ENCODE results near the gene PCED1B.

The PCED1B gene

GRCh38 chr12:47144769-47145168 lies 65.3 kb downstream of the PCED1B start:
- no peak overlapping the region for H2BK5ac ChIP-seq (ENCODE audit: low read length)
- no peak overlapping the region for H4K8ac ChIP-seq (ENCODE audit: low read depth, low read length)
- WGBS (ENCODE audit: extremely low coverage, insufficient coverage, low lambda C conversion rate) = no CpG with 5 or more reads among the region's 2 CpGs

DNA sequence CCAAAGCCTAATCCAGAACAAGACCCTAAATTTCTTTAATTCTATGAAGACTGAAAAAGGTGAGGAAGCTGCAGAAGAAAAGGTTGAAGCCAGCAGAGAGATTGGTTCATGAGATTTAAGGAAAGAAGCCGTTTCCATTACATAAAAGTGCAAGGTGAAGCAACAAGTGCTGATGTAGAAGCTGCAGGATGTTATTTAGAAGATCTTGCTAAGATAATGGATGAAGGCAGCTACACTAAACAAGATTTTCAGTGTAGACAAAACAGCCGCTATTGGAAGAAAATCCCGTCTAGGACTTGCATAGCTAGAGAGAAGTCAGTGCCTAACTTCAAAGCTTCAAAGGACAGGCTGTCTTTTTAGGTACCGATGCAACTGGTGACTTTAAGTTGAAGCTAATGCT lies 65.8 kb downstream of the PCED1B start:
- WGBS (ENCODE audit: extremely low coverage, insufficient coverage, low lambda C conversion rate) = no CpG with 5 or more reads among the region's 4 CpGs
- no peak overlapping the region for H3K9ac ChIP-seq (ENCODE audit: low read length)
- H3K56ac ChIP-seq (ENCODE audit: low read length) = no peak overlapping the region
- H3K27me3 ChIP-seq (ENCODE audit: insufficient read depth, low read length, poor library complexity) = no peaks in the 10 kb centered on the region
- H3K79me2 ChIP-seq (ENCODE audit: control insufficient read depth, insufficient read depth, low read length) = no peaks in the 10 kb centered on the region
- H3K36me3 ChIP-seq (ENCODE audit: control insufficient read depth, insufficient read depth, low read length) = no peaks in the 10 kb centered on the region
- no peak overlapping the region for H2BK120ac ChIP-seq (ENCODE audit: low read depth, low read length)
- H3K4me3 ChIP-seq (ENCODE audit: low read length) = no peak overlapping the region
- no peak overlapping the region for H4K5ac ChIP-seq (ENCODE audit: low read length)
- no peak overlapping the region for H3K27ac ChIP-seq (ENCODE audit: low read depth, low read length)
- no peak for DNase-seq
- no peak overlapping the region for H2BK15ac ChIP-seq (replicated peaks; ENCODE audit: low read depth)
- H3K4me2 ChIP-seq (ENCODE audit: low read length) = no peak overlapping the region
- no peak overlapping the region for H3K4ac ChIP-seq (ENCODE audit: low read depth, low read length)
- no peak overlapping the region for H2BK5ac ChIP-seq (ENCODE audit: low read length)
- H4K8ac ChIP-seq (ENCODE audit: low read depth, low read length) = no peak overlapping the region
- H3K18ac ChIP-seq (ENCODE audit: low read length) = peak overlapping the region; percentile 51
- H3K23ac ChIP-seq (ENCODE audit: low read length) = no peak overlapping the region
- H3K4me1 ChIP-seq (ENCODE audit: control insufficient read depth, low read depth, low read length) = no peaks in the 10 kb centered on the region
- no peak overlapping the region for H2AK5ac ChIP-seq (ENCODE audit: low read length)
- no peaks in the 10 kb centered on the region for H3K79me1 ChIP-seq (ENCODE audit: low read length)

More at GRCh38 chr12:47144769-47145168, 65.3 kb downstream of the PCED1B start:
- no peak overlapping the region for H3K18ac ChIP-seq (ENCODE audit: low read length)
- DNase-seq = no peak
- no peak overlapping the region for H3K9ac ChIP-seq (ENCODE audit: low read length)
- H3K4ac ChIP-seq (ENCODE audit: low read depth, low read length) = no peak overlapping the region
- no peaks in the 10 kb centered on the region for H3K79me1 ChIP-seq (ENCODE audit: low read length)
- no peak overlapping the region for H3K56ac ChIP-seq (ENCODE audit: low read length)
- H3K4me3 ChIP-seq (ENCODE audit: low read length) = no peak overlapping the region
- no peaks in the 10 kb centered on the region for H3K36me3 ChIP-seq (ENCODE audit: control insufficient read depth, insufficient read depth, low read length)
- H3K4me2 ChIP-seq (ENCODE audit: low read length) = no peak overlapping the region
- H3K4me1 ChIP-seq (ENCODE audit: control insufficient read depth, low read depth, low read length) = no peaks in the 10 kb centered on the region
- H2BK15ac ChIP-seq (replicated peaks; ENCODE audit: low read depth) = no peak overlapping the region
- H3K79me2 ChIP-seq (ENCODE audit: control insufficient read depth, insufficient read depth, low read length) = no peaks in the 10 kb centered on the region
- no peak overlapping the region for H3K27ac ChIP-seq (ENCODE audit: low read depth, low read length)
- H3K23ac ChIP-seq (ENCODE audit: low read length) = no peak overlapping the region
- no peak overlapping the region for H4K5ac ChIP-seq (ENCODE audit: low read length)
- no peak overlapping the region for H2AK5ac ChIP-seq (ENCODE audit: low read length)
- no peak overlapping the region for H2BK120ac ChIP-seq (ENCODE audit: low read depth, low read length)
- H3K27me3 ChIP-seq (ENCODE audit: insufficient read depth, low read length, poor library complexity) = no peaks in the 10 kb centered on the region

- no CpG with 5 or more reads among the region's 2 CpGs for WGBS (ENCODE audit: extremely low coverage, insufficient coverage, low lambda C conversion rate)
These were observed 68.3 kb downstream of the PCED1B start for GRCh38 chr12:47147739-47148138.

GRCh38 chr12:47149146-47149545 lies 69.7 kb downstream of the PCED1B start:
- Histone ChIP-seq H3K27ac (ENCODE audit: low read depth, low read length) (no peak overlapping the region), H4K5ac (ENCODE audit: low read length) (no peak overlapping the region), H2AK5ac (ENCODE audit: low read length) (no peak overlapping the region), H3K9ac (ENCODE audit: low read length) (no peak overlapping the region), H3K36me3 (ENCODE audit: control insufficient read depth, insufficient read depth, low read length) (no peaks in the 10 kb centered on the region), H3K4me1 (ENCODE audit: control insufficient read depth, low read depth, low read length) (no peaks in the 10 kb centered on the region), H3K27me3 (ENCODE audit: insufficient read depth, low read length, poor library complexity) (no peaks in the 10 kb centered on the region), H3K23ac (ENCODE audit: low read length) (no peak overlapping the region), H2BK15ac (replicated peaks; ENCODE audit: low read depth) (no peak overlapping the region), H3K18ac (ENCODE audit: low read length) (no peak overlapping the region), H2BK120ac (ENCODE audit: low read depth, low read length) (no peak overlapping the region), H3K79me2 (ENCODE audit: control insufficient read depth, insufficient read depth, low read length) (no peaks in the 10 kb centered on the region), H3K56ac (ENCODE audit: low read length) (no peak overlapping the region), H3K4me2 (ENCODE audit: low read length) (no peak overlapping the region), H2BK5ac (ENCODE audit: low read length) (no peak overlapping the region), H3K4me3 (ENCODE audit: low read length) (no peak overlapping the region), H3K4ac (ENCODE audit: low read depth, low read length) (no peak overlapping the region), H4K8ac (ENCODE audit: low read depth, low read length) (no peak overlapping the region), H3K79me1 (ENCODE audit: low read length) (no peaks in the 10 kb centered on the region)
- no CpG with 5 or more reads among the region's 3 CpGs for WGBS (ENCODE audit: extremely low coverage, insufficient coverage, low lambda C conversion rate)
- peak; percentile 5 for DNase-seq

More at GRCh38 chr12:47147739-47148138, 68.3 kb downstream of the PCED1B start:
- H3K79me1 ChIP-seq (ENCODE audit: low read length) = no peaks in the 10 kb centered on the region
- no peak overlapping the region for H2BK120ac ChIP-seq (ENCODE audit: low read depth, low read length)
- H3K27ac ChIP-seq (ENCODE audit: low read depth, low read length) = no peak overlapping the region
- H3K18ac ChIP-seq (ENCODE audit: low read length) = no peak overlapping the region
- DNase-seq = no peak
- H3K4me2 ChIP-seq (ENCODE audit: low read length) = no peak overlapping the region
- H4K5ac ChIP-seq (ENCODE audit: low read length) = no peak overlapping the region
- H2BK5ac ChIP-seq (ENCODE audit: low read length) = no peak overlapping the region
- H3K36me3 ChIP-seq (ENCODE audit: control insufficient read depth, insufficient read depth, low read length) = no peaks in the 10 kb centered on the region
- no peak overlapping the region for H3K56ac ChIP-seq (ENCODE audit: low read length)
- no peak overlapping the region for H2BK15ac ChIP-seq (replicated peaks; ENCODE audit: low read depth)
- H2AK5ac ChIP-seq (ENCODE audit: low read length) = no peak overlapping the region
- H3K4me3 ChIP-seq (ENCODE audit: low read length) = no peak overlapping the region
- H3K23ac ChIP-seq (ENCODE audit: low read length) = no peak overlapping the region
- H3K9ac ChIP-seq (ENCODE audit: low read length) = no peak overlapping the region
- H4K8ac ChIP-seq (ENCODE audit: low read depth, low read length) = no peak overlapping the region
- no peaks in the 10 kb centered on the region for H3K27me3 ChIP-seq (ENCODE audit: insufficient read depth, low read length, poor library complexity)
- no peaks in the 10 kb centered on the region for H3K4me1 ChIP-seq (ENCODE audit: control insufficient read depth, low read depth, low read length)
- no peak overlapping the region for H3K4ac ChIP-seq (ENCODE audit: low read depth, low read length)
- H3K79me2 ChIP-seq (ENCODE audit: control insufficient read depth, insufficient read depth, low read length) = no peaks in the 10 kb centered on the region

GRCh38 chr12:47152095-47152494 lies 72.7 kb downstream of the PCED1B start:
- H4K8ac ChIP-seq (ENCODE audit: low read depth, low read length) = no peak overlapping the region
- H3K23ac ChIP-seq (ENCODE audit: low read length) = no peak overlapping the region
- no peaks in the 10 kb centered on the region for H3K79me2 ChIP-seq (ENCODE audit: control insufficient read depth, insufficient read depth, low read length)
- H3K56ac ChIP-seq (ENCODE audit: low read length) = no peak overlapping the region
- H2BK5ac ChIP-seq (ENCODE audit: low read length) = no peak overlapping the region
- H3K36me3 ChIP-seq (ENCODE audit: control insufficient read depth, insufficient read depth, low read length) = no peaks in the 10 kb centered on the region
- H2BK120ac ChIP-seq (ENCODE audit: low read depth, low read length) = no peak overlapping the region
- no peaks in the 10 kb centered on the region for H3K27me3 ChIP-seq (ENCODE audit: insufficient read depth, low read length, poor library complexity)
- no peak overlapping the region for H4K5ac ChIP-seq (ENCODE audit: low read length)
- peaks cover 2% of the 10 kb centered on the region for H3K4me1 ChIP-seq (ENCODE audit: control insufficient read depth, low read depth, low read length)
- H3K79me1 ChIP-seq (ENCODE audit: low read length) = no peaks in the 10 kb centered on the region
- H3K27ac ChIP-seq (ENCODE audit: low read depth, low read length) = no peak overlapping the region
- H3K18ac ChIP-seq (ENCODE audit: low read length) = no peak overlapping the region
- WGBS (ENCODE audit: extremely low coverage, insufficient coverage, low lambda C conversion rate) = no CpG with 5 or more reads among the region's 1 CpG
- no peak overlapping the region for H3K4ac ChIP-seq (ENCODE audit: low read depth, low read length)
- H3K4me2 ChIP-seq (ENCODE audit: low read length) = no peak overlapping the region
- no peak for DNase-seq
- no peak overlapping the region for H3K9ac ChIP-seq (ENCODE audit: low read length)
- H2BK15ac ChIP-seq (replicated peaks; ENCODE audit: low read depth) = no peak overlapping the region
- no peak overlapping the region for H2AK5ac ChIP-seq (ENCODE audit: low read length)
- H3K4me3 ChIP-seq (ENCODE audit: low read length) = no peak overlapping the region

- Histone ChIP-seq H2BK15ac (replicated peaks; ENCODE audit: low read depth) (peak overlapping the region; percentile 57), H3K79me1 (ENCODE audit: low read length) (no peaks in the 10 kb centered on the region), H3K4me1 (ENCODE audit: control insufficient read depth, low read depth, low read length) (peaks cover 2% of the 10 kb centered on the region), H3K36me3 (ENCODE audit: control insufficient read depth, insufficient read depth, low read length) (no peaks in the 10 kb centered on the region), H3K27me3 (ENCODE audit: insufficient read depth, low read length, poor library complexity) (no peaks in the 10 kb centered on the region), H3K23ac (ENCODE audit: low read length) (no peak overlapping the region), H3K56ac (ENCODE audit: low read length) (no peak overlapping the region), H4K5ac (ENCODE audit: low read length) (no peak overlapping the region), H3K4ac (ENCODE audit: low read depth, low read length) (no peak overlapping the region), H2AK5ac (ENCODE audit: low read length) (no peak overlapping the region), H3K18ac (ENCODE audit: low read length) (no peak overlapping the region), H2BK120ac (ENCODE audit: low read depth, low read length) (no peak overlapping the region), H3K79me2 (ENCODE audit: control insufficient read depth, insufficient read depth, low read length) (no peaks in the 10 kb centered on the region), H3K4me3 (ENCODE audit: low read length) (no peak overlapping the region), H4K8ac (ENCODE audit: low read depth, low read length) (no peak overlapping the region), H3K9ac (ENCODE audit: low read length) (no peak overlapping the region), H3K4me2 (ENCODE audit: low read length) (no peak overlapping the region), H2BK5ac (ENCODE audit: low read length) (no peak overlapping the region), H3K27ac (ENCODE audit: low read depth, low read length) (no peak overlapping the region)
- peak; percentile 21 for DNase-seq
- WGBS (ENCODE audit: extremely low coverage, insufficient coverage, low lambda C conversion rate) = no CpG with 5 or more reads among the region's 3 CpGs
These were observed 76.2 kb downstream of the PCED1B start for GRCh38 chr12:47155457-47156166.

Data from mesendoderm (in vitro differentiated cells).